ENCODE measurements around the gene GCKR.

DNA sequence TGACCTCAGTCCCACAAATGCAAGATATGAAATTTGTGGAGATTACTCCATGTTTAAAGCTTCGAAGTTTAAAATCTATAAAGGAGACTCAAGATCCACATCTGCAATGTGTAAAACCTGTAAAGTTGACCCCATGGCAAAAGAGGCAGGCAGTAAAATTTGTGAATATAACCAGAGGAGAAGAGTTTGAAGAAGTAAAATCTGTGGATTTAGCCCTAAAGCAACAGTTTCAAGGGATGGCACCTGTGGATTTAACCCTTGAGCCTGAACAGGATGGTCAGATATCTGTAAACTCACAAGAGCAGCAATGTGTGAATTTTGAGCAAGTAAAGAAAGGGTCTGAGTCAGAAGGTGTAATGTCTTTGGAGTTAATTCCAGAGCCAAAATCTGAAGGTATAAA lies 75.0 kb downstream of the GCKR start:
- TF ChIP-seq, protein P1, sequence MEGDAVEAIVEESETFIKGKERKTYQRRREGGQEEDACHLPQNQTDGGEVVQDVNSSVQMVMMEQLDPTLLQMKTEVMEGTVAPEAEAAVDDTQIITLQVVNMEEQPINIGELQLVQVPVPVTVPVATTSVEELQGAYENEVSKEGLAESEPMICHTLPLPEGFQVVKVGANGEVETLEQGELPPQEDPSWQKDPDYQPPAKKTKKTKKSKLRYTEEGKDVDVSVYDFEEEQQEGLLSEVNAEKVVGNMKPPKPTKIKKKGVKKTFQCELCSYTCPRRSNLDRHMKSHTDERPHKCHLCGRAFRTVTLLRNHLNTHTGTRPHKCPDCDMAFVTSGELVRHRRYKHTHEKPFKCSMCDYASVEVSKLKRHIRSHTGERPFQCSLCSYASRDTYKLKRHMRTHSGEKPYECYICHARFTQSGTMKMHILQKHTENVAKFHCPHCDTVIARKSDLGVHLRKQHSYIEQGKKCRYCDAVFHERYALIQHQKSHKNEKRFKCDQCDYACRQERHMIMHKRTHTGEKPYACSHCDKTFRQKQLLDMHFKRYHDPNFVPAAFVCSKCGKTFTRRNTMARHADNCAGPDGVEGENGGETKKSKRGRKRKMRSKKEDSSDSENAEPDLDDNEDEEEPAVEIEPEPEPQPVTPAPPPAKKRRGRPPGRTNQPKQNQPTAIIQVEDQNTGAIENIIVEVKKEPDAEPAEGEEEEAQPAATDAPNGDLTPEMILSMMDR (IDR thresholded peaks at IDR 0.05; ENCODE audit: poor library complexity) = no peak
- no peak for TF ChIP-seq EZH2 (IDR thresholded peaks at IDR 0.05; ENCODE audit: borderline replicate concordance)
